Spleen (tissue), 11 donors: ENCODE data around the gene MIS18BP1. TPM values are rescaled to one million over a fixed set of nuclear protein-coding genes. Genes with fewer than 3 reads are reported as not detected.

ENCODE experiments used
- DNase-seq: peaks from one replicate; pipeline ENCODE4 v3.0.0-alpha.2; 2020
- H3K27ac ChIP-seq, 8 donors: fragments of 200-600 bp; sonication (generic) in 7 of 8; 1 replicate in 4 of 8; 2 replicates in 4 of 8; pipeline versions ENCODE4 v1.5.0 to v1.8.0; 2016 to 2021; ENCODE audit warnings: inconsistent platforms in 4 of 8, mild to moderate bottlenecking in 4 of 8, moderate library complexity in 1 of 8
- H3K27me3 ChIP-seq, 7 donors: fragments of 200-600 bp; sonication (generic) in 6 of 7; replicated peaks in 1 of 7; 1 replicate in 4 of 7; 2 replicates in 3 of 7; pipeline versions ENCODE4 v1.5.0 to v1.8.0; 2016 to 2021; ENCODE audit warnings: inconsistent platforms in 3 of 7, mild to moderate bottlenecking in 1 of 7
- H3K36me3 ChIP-seq, 6 donors: fragments of 200-600 bp; sonication (generic) in 5 of 6; 1 replicate in 4 of 6; 2 replicates in 2 of 6; pipeline versions ENCODE4 v1.5.0 to v1.8.0; 2016 to 2021; ENCODE audit warnings: inconsistent platforms in 2 of 6
- H3K4me1 ChIP-seq, 6 donors: fragments of 200-600 bp; sonication (generic) in 5 of 6; 1 replicate in 3 of 6; 2 replicates in 3 of 6; pipeline versions ENCODE4 v1.5.0 to v1.8.0; 2016 to 2021; ENCODE audit warnings: inconsistent platforms in 3 of 6
- H3K4me3 ChIP-seq, 8 donors: fragments of 200-600 bp; sonication (generic) in 7 of 8; 1 replicate in 4 of 8; 2 replicates in 4 of 8; pipeline versions ENCODE4 v1.5.0 to v1.8.0; 2016 to 2021; ENCODE audit warnings: inconsistent platforms in 4 of 8, mild to moderate bottlenecking in 4 of 8, moderate library complexity in 2 of 8
- H3K9me3 ChIP-seq, 8 donors: fragments of 200-600 bp; sonication (generic) in 7 of 8; 1 replicate in 4 of 8; 2 replicates in 4 of 8; pipeline versions ENCODE4 v1.5.0 to v1.8.0; 2016 to 2021; ENCODE audit warnings: inconsistent platforms in 4 of 8
- CTCF ChIP-seq, 11 experiments: fragments of 200-600 bp in 7 of 11; fragments of 450-650 bp in 4 of 11; sonication (generic) in 4 of 11; IDR thresholded peaks in 8 of 11; conservative IDR thresholded peaks in 3 of 11; 1 replicate in 7 of 11; 2 replicates in 4 of 11; pipeline versions ENCODE4 v1.4.0 to v1.8.0; 2016 to 2021; ENCODE audit warnings: antibody characterized with exemption in 11 of 11, inconsistent platforms in 4 of 11, mild to moderate bottlenecking in 1 of 11
- POLR2A ChIP-seq, 3 donors: fragments of 450-650 bp; IDR thresholded peaks; one replicate each; pipeline ENCODE4 v1.5.1; 2017; ENCODE audit warnings: antibody characterized with exemption in 3 of 3, mild to moderate bottlenecking in 1 of 3
- POLR2AphosphoS5 ChIP-seq, 3 donors: sonication (generic); formaldehyde crosslinking; IDR thresholded peaks; one replicate each; pipeline ENCODE4 v1.5.1; 2017; ENCODE audit warnings: antibody characterized with exemption in 3 of 3
- WGBS, 5 donors: extraction: QIAGEN DNeasy Blood & Tissue Kit in 3 of 5; methylation state at CpG; one replicate each; pipeline versions ENCODE4 v1.1.5 to v1.1.7; 2013 to 2018; 5-methylcytosine and 5-hydroxymethylcytosine counted together
- intact Hi-C: fragments of 100-400 bp; cut with DNase I; formaldehyde crosslinking; loops from one replicate; pipeline ENCODE4 v1.15.0; 2023; ENCODE audit warnings: low total_unique reads
- polyA plus RNA-seq, 3 donors: library from polyadenylated mRNA; stranded (reverse); fragments of 200-250 nt; gene quantifications; one replicate each; pipeline ENCODE4 v1.2.1, GENCODE V29; 2013
- total RNA-seq, 7 donors: library from RNA; depleted of rRNA in 3 of 7; stranded (reverse); fragments of >200 nt in 3 of 7; fragmentation: NEBNext Ultra II Directional in 4 of 7; extraction: Animal tissue kit (Norgen Biotek cat#: 25700) in 4 of 7; gene quantifications; one replicate each; pipeline versions ENCODE4 v1.1.0 to v1.2.1, GENCODE V29; 2016 to 2021
- donor health status: healthy with polysubstance abuse.
- donor health status: DM: no; HTN: no; CAD: no; lungs with moderate emphysema.
- donor health status: DM: no; HTN: no; CAD: no.
- donor health status: Bipolar disorder and iron deficiency.
- donor health status: healthy.
- donor health status: DM: no; HTN: no; CAD: no.
- donor health status: DM: yes; HTN: yes; CAD: no.

Gene MIS18BP1
- total and polyA plus RNA-seq, 10 donors: 12.8 to 86.3 (median 44.8) TPM

GRCh38 chr14:45212231-45212630 is 40.8 kb downstream of the MIS18BP1 start:
- TF ChIP-seq POLR2A (IDR thresholded peaks at IDR 0.05) (no peak), POLR2AphosphoS5 (IDR thresholded peaks at IDR 0.05) (no peak), CTCF (IDR thresholded peaks at IDR 0.05 in 8 of 11, conservative IDR thresholded peaks at IDR 0.05 in 3 of 11) (no peak)
- intact Hi-C loops: no loop called here
- no peaks in the 10 kb centered on the region for H3K4me1 ChIP-seq
- peaks cover 0 to 100% (median 56%) of the 10 kb centered on the region in 6 donors for H3K36me3 ChIP-seq
- no peak for DNase-seq
- no peaks in the 10 kb centered on the region for H3K9me3 ChIP-seq
- 79 to 90% (median 88%) methylated on average over 3 of the region's 3 CpGs for WGBS, 5 donors
- no peak overlapping the region for H3K27ac ChIP-seq
- no peaks in the 10 kb centered on the region for H3K27me3 ChIP-seq
- H3K4me3 ChIP-seq: no peak overlapping the region

GRCh38 chr14:45211295-45211694 is 41.7 kb downstream of the MIS18BP1 start:
- Histone ChIP-seq H3K36me3 (peaks cover 0 to 100% (median 61%) of the 10 kb centered on the region in 6 donors), H3K4me3 (no peak overlapping the region), H3K9me3 (no peaks in the 10 kb centered on the region), H3K27me3 (no peaks in the 10 kb centered on the region), H3K4me1 (no peaks in the 10 kb centered on the region), H3K27ac (no peak overlapping the region)
- no peak for DNase-seq
- 97 to 100% (median 100%) methylated on average over 1 of the region's 1 CpG for WGBS, 5 donors
- no peak for TF ChIP-seq POLR2AphosphoS5 (IDR thresholded peaks at IDR 0.05)
- no peak for TF ChIP-seq POLR2A (IDR thresholded peaks at IDR 0.05)
- TF ChIP-seq CTCF (IDR thresholded peaks at IDR 0.05 in 8 of 11, conservative IDR thresholded peaks at IDR 0.05 in 3 of 11): no peak
- intact Hi-C loops: no loop called here

GRCh38 chr14:45210159-45210558 is 42.8 kb downstream of the MIS18BP1 start:
- WGBS, 5 donors: 96 to 100% (median 98%) methylated on average over 1 of the region's 1 CpG
- H3K4me1 ChIP-seq: no peaks in the 10 kb centered on the region
- H3K27me3 ChIP-seq: no peaks in the 10 kb centered on the region
- H3K9me3 ChIP-seq: no peaks in the 10 kb centered on the region
- TF ChIP-seq POLR2A (IDR thresholded peaks at IDR 0.05) (no peak), CTCF (IDR thresholded peaks at IDR 0.05 in 8 of 11, conservative IDR thresholded peaks at IDR 0.05 in 3 of 11) (no peak), POLR2AphosphoS5 (IDR thresholded peaks at IDR 0.05) (no peak)
- DNase-seq: no peak
- peaks cover 0 to 100% (median 59%) of the 10 kb centered on the region in 6 donors for H3K36me3 ChIP-seq
- intact Hi-C loops: no loop called here
- no peak overlapping the region for H3K27ac ChIP-seq
- H3K4me3 ChIP-seq: no peak overlapping the region

GRCh38 chr14:45204241-45204640 is 48.8 kb downstream of the MIS18BP1 start:
- Histone ChIP-seq H3K27ac (no peak overlapping the region), H3K4me1 (no peaks in the 10 kb centered on the region), H3K36me3 (peaks cover 0 to 92% (median 29%) of the 10 kb centered on the region in 6 donors), H3K27me3 (no peaks in the 10 kb centered on the region), H3K9me3 (no peaks in the 10 kb centered on the region), H3K4me3 (no peak overlapping the region)
- intact Hi-C loops: no loop called here
- no peak for DNase-seq
- TF ChIP-seq POLR2AphosphoS5 (IDR thresholded peaks at IDR 0.05) (no peak), POLR2A (IDR thresholded peaks at IDR 0.05) (no peak), CTCF (IDR thresholded peaks at IDR 0.05 in 8 of 11, conservative IDR thresholded peaks at IDR 0.05 in 3 of 11) (no peak)
